WTC11 (cell line): ENCODE data around the gene MIER2.
"Not testable (repeated sequence)": the region's sequence is repeated elsewhere in the genome, so short reads cannot be mapped to it uniquely, and the experiment has no call there.

Experiments
- TEAD4 ChIP-seq: sonication (generic); formaldehyde crosslinking; IDR thresholded peaks from 2 replicates; pipeline ENCODE4 v1.8.0; 2022; ENCODE audit warnings: mild to moderate bottlenecking, missing genetic modification reagents
- ZNF263 ChIP-seq: sonication (generic); formaldehyde crosslinking; IDR thresholded peaks from 2 replicates; pipeline ENCODE4 v1.8.1; 2022; ENCODE audit warnings: low read depth, mild to moderate bottlenecking, moderate library complexity, missing genetic modification reagents
- TF ChIP-seq, protein P1 (sequence below): fragments of 200-600 bp; IDR thresholded peaks from 2 replicates; pipeline ENCODE4 v1.8.0; 2022; ENCODE audit warnings: antibody characterized with exemption
- TF ChIP-seq, protein P2 (sequence below): sonication (generic); formaldehyde crosslinking; IDR thresholded peaks from 2 replicates; pipeline ENCODE4 v1.8.0; 2022; ENCODE audit warnings: mild to moderate bottlenecking, missing genetic modification reagents
- TF ChIP-seq, protein P3 (sequence below): sonication (generic); formaldehyde crosslinking; IDR thresholded peaks from 2 replicates; pipeline ENCODE4 v1.8.1; 2022; ENCODE audit warnings: mild to moderate bottlenecking, missing genetic modification reagents, moderate library complexity, borderline replicate concordance
- TF ChIP-seq, protein P4 (sequence below): sonication (generic); formaldehyde crosslinking; IDR thresholded peaks from 2 replicates; pipeline ENCODE4 v1.8.0; 2022; ENCODE audit warnings: mild to moderate bottlenecking, missing genetic modification reagents

DNA sequence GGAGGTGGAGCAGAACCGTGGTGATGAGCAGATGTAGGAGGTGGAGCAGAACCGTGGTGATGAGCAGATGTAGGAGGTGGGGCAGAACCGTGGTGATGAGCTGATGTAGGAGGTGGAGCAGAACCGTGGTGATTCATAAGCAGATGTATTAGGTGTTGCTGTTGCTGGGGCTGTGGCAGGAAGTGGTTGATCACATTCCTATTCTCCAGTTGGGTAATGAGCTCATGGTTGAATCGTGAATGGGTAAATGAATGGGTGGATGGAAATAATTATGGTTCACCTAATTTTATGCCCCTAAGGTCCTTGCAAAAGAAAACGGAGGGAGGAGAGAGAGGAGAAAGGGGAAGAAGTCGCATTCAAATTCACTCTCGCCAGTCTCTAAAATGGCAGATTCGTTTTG, 38.0 kb upstream of the MIER2 start:
- TF ChIP-seq, protein P1, sequence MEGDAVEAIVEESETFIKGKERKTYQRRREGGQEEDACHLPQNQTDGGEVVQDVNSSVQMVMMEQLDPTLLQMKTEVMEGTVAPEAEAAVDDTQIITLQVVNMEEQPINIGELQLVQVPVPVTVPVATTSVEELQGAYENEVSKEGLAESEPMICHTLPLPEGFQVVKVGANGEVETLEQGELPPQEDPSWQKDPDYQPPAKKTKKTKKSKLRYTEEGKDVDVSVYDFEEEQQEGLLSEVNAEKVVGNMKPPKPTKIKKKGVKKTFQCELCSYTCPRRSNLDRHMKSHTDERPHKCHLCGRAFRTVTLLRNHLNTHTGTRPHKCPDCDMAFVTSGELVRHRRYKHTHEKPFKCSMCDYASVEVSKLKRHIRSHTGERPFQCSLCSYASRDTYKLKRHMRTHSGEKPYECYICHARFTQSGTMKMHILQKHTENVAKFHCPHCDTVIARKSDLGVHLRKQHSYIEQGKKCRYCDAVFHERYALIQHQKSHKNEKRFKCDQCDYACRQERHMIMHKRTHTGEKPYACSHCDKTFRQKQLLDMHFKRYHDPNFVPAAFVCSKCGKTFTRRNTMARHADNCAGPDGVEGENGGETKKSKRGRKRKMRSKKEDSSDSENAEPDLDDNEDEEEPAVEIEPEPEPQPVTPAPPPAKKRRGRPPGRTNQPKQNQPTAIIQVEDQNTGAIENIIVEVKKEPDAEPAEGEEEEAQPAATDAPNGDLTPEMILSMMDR: not testable (repeated sequence)
- not testable (repeated sequence) for TF ChIP-seq ZNF263 (CRISPR knock-in tag); TEAD4
- TF ChIP-seq, protein P2, sequence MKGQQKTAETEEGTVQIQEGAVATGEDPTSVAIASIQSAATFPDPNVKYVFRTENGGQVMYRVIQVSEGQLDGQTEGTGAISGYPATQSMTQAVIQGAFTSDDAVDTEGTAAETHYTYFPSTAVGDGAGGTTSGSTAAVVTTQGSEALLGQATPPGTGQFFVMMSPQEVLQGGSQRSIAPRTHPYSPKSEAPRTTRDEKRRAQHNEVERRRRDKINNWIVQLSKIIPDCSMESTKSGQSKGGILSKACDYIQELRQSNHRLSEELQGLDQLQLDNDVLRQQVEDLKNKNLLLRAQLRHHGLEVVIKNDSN (CRISPR knock-in tag): not testable (repeated sequence)
- TF ChIP-seq, protein P3, sequence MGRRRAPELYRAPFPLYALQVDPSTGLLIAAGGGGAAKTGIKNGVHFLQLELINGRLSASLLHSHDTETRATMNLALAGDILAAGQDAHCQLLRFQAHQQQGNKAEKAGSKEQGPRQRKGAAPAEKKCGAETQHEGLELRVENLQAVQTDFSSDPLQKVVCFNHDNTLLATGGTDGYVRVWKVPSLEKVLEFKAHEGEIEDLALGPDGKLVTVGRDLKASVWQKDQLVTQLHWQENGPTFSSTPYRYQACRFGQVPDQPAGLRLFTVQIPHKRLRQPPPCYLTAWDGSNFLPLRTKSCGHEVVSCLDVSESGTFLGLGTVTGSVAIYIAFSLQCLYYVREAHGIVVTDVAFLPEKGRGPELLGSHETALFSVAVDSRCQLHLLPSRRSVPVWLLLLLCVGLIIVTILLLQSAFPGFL: not testable (repeated sequence)
- TF ChIP-seq, protein P4, sequence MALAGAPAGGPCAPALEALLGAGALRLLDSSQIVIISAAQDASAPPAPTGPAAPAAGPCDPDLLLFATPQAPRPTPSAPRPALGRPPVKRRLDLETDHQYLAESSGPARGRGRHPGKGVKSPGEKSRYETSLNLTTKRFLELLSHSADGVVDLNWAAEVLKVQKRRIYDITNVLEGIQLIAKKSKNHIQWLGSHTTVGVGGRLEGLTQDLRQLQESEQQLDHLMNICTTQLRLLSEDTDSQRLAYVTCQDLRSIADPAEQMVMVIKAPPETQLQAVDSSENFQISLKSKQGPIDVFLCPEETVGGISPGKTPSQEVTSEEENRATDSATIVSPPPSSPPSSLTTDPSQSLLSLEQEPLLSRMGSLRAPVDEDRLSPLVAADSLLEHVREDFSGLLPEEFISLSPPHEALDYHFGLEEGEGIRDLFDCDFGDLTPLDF (CRISPR knock-in tag): not testable (repeated sequence)
